Stimulated activated effector memory CD8-positive, alpha-beta T cell treated with anti-CD3 and anti-CD28 coated beads, Interleukin-12 subunit alpha, Interleukin-12 subunit beta, amount 100 ng/mL, for 72 hours (primary cell): ENCODE measurements around the gene TBX10.
"Not testable (repeated sequence)": the region's sequence is repeated elsewhere in the genome, so short reads cannot be mapped to it uniquely, and the experiment has no call there.

Experiments used
- ATAC-seq: fragments of 150-1000 bp; cut with Tn5 transposase; 2 replicates; pipeline ENCODE4 v1.10.0; 2021
- DNase-seq, 2 donors: peaks; one replicate each; pipeline ENCODE4 v3.0.0; 2021 to 2022; ENCODE audit warnings: low spot score in 2 of 2
- H3K27ac Mint-ChIP-seq: one replicate; pipeline ENCODE4 v1.8.0; 2022; ENCODE audit warnings: mild to moderate bottlenecking, mixed read lengths
- H3K36me3 Mint-ChIP-seq: one replicate; pipeline ENCODE4 v1.8.0; 2022; ENCODE audit warnings: mild to moderate bottlenecking, mixed read lengths
- H3K4me1 Mint-ChIP-seq: one replicate; pipeline ENCODE4 v1.8.0; 2022; ENCODE audit warnings: mixed read lengths
- H3K4me3 Mint-ChIP-seq: one replicate; pipeline ENCODE4 v1.8.0; 2022; ENCODE audit warnings: mild to moderate bottlenecking, mixed read lengths
- H3K9me3 Mint-ChIP-seq: one replicate; pipeline ENCODE4 v1.8.0; 2022; ENCODE audit warnings: mixed read lengths

TBX10 gene

GRCh38 chr11:67619683-67620618 is 19.6 kb downstream of the TBX10 start:
- not testable (repeated sequence) for H3K4me3 Mint-ChIP-seq, ATAC-seq, H3K36me3 Mint-ChIP-seq, DNase-seq, H3K9me3 Mint-ChIP-seq, H3K27ac Mint-ChIP-seq
- H3K4me1 Mint-ChIP-seq = peaks cover 10% of the 10 kb centered on the region

- not testable (repeated sequence) for H3K27ac Mint-ChIP-seq, H3K9me3 Mint-ChIP-seq, H3K4me3 Mint-ChIP-seq, DNase-seq, H3K36me3 Mint-ChIP-seq, ATAC-seq
- H3K4me1 Mint-ChIP-seq = peaks cover 19% of the 10 kb centered on the region
These were observed 20.5 kb downstream of the TBX10 start for GRCh38 chr11:67618901-67619659.

- H3K4me3 Mint-ChIP-seq = peak overlapping the region; percentile 78
- H3K27ac Mint-ChIP-seq = peak overlapping the region; percentile 33
- ATAC-seq (no peak), DNase-seq (no peak)
- peaks cover 19% of the 10 kb centered on the region for H3K36me3 Mint-ChIP-seq
- no peaks in the 10 kb centered on the region for H3K9me3 Mint-ChIP-seq
- H3K4me1 Mint-ChIP-seq = peaks cover 36% of the 10 kb centered on the region
These were observed 22.2 kb downstream of the TBX10 start for GRCh38 chr11:67617243-67617953.

GRCh38 chr11:67616431-67617242 is 22.9 kb downstream of the TBX10 start:
- peaks cover 37% of the 10 kb centered on the region for H3K4me1 Mint-ChIP-seq
- H3K36me3 Mint-ChIP-seq = peaks cover 25% of the 10 kb centered on the region
- peak overlapping the region; percentile 78 for H3K4me3 Mint-ChIP-seq
- no peak for DNase-seq
- ATAC-seq = no peak
- no peaks in the 10 kb centered on the region for H3K9me3 Mint-ChIP-seq
- H3K27ac Mint-ChIP-seq = peak overlapping the region; percentile 99

- ATAC-seq = no peak
- peaks cover 37% of the 10 kb centered on the region for H3K4me1 Mint-ChIP-seq
- no peak for DNase-seq
- peak overlapping the region; percentile 78 for H3K4me3 Mint-ChIP-seq
- no peaks in the 10 kb centered on the region for H3K9me3 Mint-ChIP-seq
- H3K27ac Mint-ChIP-seq = peak overlapping the region; percentile 99
- H3K36me3 Mint-ChIP-seq = peaks cover 33% of the 10 kb centered on the region
These were observed 23.7 kb downstream of the TBX10 start for GRCh38 chr11:67615728-67616430.

GRCh38 chr11:67614730-67615714 is 24.5 kb downstream of the TBX10 start:
- H3K4me1 Mint-ChIP-seq = peaks cover 37% of the 10 kb centered on the region
- DNase-seq (peak; percentile 54 to 85), ATAC-seq (peak; percentile 61)
- H3K9me3 Mint-ChIP-seq = no peaks in the 10 kb centered on the region
- H3K36me3 Mint-ChIP-seq = peaks cover 42% of the 10 kb centered on the region
- H3K27ac Mint-ChIP-seq = peak overlapping the region; percentile 99
- peak overlapping the region; percentile 78 for H3K4me3 Mint-ChIP-seq

GRCh38 chr11:67613960-67614715 is 25.4 kb downstream of the TBX10 start:
- Mint-ChIP-seq H3K36me3 (peaks cover 50% of the 10 kb centered on the region), H3K9me3 (no peaks in the 10 kb centered on the region), H3K4me1 (peaks cover 39% of the 10 kb centered on the region), H3K4me3 (peak overlapping the region; percentile 78), H3K27ac (peak overlapping the region; percentile 99)
- ATAC-seq (peak; percentile 92), DNase-seq (peak; percentile 76 to 92)

- no peaks in the 10 kb centered on the region for H3K9me3 Mint-ChIP-seq
- H3K4me3 Mint-ChIP-seq = peak overlapping the region; percentile 78
- peaks cover 46% of the 10 kb centered on the region for H3K4me1 Mint-ChIP-seq
- H3K36me3 Mint-ChIP-seq = peaks cover 57% of the 10 kb centered on the region
- peak overlapping the region; percentile 99 for H3K27ac Mint-ChIP-seq
- ATAC-seq = no peak
- no peak for DNase-seq
These were observed 26.1 kb downstream of the TBX10 start for GRCh38 chr11:67613313-67613959.

GRCh38 chr11:67612751-67613150 is 26.8 kb downstream of the TBX10 start:
- Mint-ChIP-seq H3K9me3 (no peaks in the 10 kb centered on the region), H3K27ac (peak overlapping the region; percentile 99), H3K4me1 (peaks cover 50% of the 10 kb centered on the region), H3K36me3 (peaks cover 61% of the 10 kb centered on the region), H3K4me3 (peak overlapping the region; percentile 78)
- ATAC-seq (no peak), DNase-seq (no peak)

GRCh38 chr11:67611704-67612587 is 27.6 kb downstream of the TBX10 start:
- Mint-ChIP-seq H3K36me3 (peaks cover 61% of the 10 kb centered on the region), H3K9me3 (no peaks in the 10 kb centered on the region), H3K27ac (peak overlapping the region; percentile 99), H3K4me1 (peaks cover 55% of the 10 kb centered on the region), H3K4me3 (no peak overlapping the region)
- ATAC-seq (no peak), DNase-seq (no peak)

- ATAC-seq = no peak
- peak overlapping the region; percentile 32 for H3K27ac Mint-ChIP-seq
- no peak for DNase-seq
- peaks cover 60% of the 10 kb centered on the region for H3K4me1 Mint-ChIP-seq
- H3K4me3 Mint-ChIP-seq = no peak overlapping the region
- no peaks in the 10 kb centered on the region for H3K9me3 Mint-ChIP-seq
- H3K36me3 Mint-ChIP-seq = peaks cover 66% of the 10 kb centered on the region
These were observed 28.4 kb downstream of the TBX10 start for GRCh38 chr11:67611165-67611564.
